GM19397 (cell line): ENCODE data around the gene TAF11L2.
"Not testable (repeated sequence)": the region's sequence is repeated elsewhere in the genome, so short reads cannot be mapped to it uniquely, and the experiment has no call there.

Source experiments
- ATAC-seq: cut with Tn5 transposase; IDR thresholded peaks from one replicate; pipeline ENCODE4 v1.9.1; 2021; ENCODE audit warnings: mild to moderate bottlenecking, moderate library complexity; ENCODE audit not compliant: unreplicated experiment

TAF11L2 gene

GRCh38 chr5:17524935-17525334, 26.9 kb downstream of the TAF11L2 start, which contains the start of gene TAF11L5:
TAF11L5 (plus strand) TSS chr5:17525235.
- not testable (repeated sequence) for ATAC-seq

- not testable (repeated sequence) for ATAC-seq
Measured at GRCh38 chr5:17526504-17526903, 28.5 kb downstream of the TAF11L2 start.

GRCh38 chr5:17528369-17528768, 30.3 kb downstream of the TAF11L2 start, which contains the start of gene TAF11L6:
TAF11L6 (plus strand) TSS chr5:17528669.
- ATAC-seq = not testable (repeated sequence)
